ENCODE data around the gene DCAF11. TPM values are rescaled to one million over a fixed set of nuclear protein-coding genes. Genes with fewer than 3 reads are reported as not detected.
A peak's percentile ranks its signal among the peaks of the same experiment; 100 is the strongest.

DCAF11 gene
- total and polyA plus RNA-seq, 2 of the 13 experiments (the other 11 are each of a cell fraction or from before 2014, with no cell fraction given) = 150 to 257 TPM

DNA sequence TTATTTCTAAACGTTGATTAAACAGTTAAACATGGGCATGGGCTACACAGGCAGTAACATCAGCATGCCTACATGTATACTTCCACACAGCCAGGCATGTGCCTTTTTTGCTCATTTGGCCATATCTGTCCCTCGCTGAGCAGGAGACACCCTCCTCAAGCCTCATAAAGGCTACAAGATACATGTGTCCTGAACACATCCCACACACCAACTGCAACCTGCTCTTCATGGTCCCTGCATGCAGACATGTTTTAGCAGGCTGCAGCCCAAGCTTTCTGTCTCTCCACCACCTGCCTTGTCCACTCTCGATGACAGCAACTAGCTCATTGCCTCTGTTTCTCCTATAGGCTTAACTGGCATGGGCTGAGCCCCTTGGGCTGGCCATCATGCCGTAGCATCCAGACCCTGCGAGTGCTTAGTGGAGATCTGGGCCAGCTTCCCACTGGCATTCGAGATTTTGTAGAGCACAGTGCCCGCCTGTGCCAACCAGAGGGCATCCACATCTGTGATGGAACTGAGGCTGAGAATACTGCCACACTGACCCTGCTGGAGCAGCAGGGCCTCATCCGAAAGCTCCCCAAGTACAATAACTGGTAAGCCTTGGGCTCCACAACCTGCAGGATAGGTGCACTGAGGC is 17.9 kb upstream of the DCAF11 start (continued):
- 0 out of 2 replicates have a peak, but pooled peaks have one; percentile 45 for TF ChIP-seq CBX5 (CRISPR knock-in tag; IDR thresholded peaks at IDR 0.05; ENCODE audit: borderline replicate concordance)
- TF ChIP-seq NFE2 (CRISPR knock-in tag; IDR thresholded peaks at IDR 0.05) = no peak
- peak; percentile 95; the same call in 1 of the 2 replicates for TF ChIP-seq ZNF225 (CRISPR knock-in tag; IDR thresholded peaks at IDR 0.05)
- TF ChIP-seq, protein P1, sequence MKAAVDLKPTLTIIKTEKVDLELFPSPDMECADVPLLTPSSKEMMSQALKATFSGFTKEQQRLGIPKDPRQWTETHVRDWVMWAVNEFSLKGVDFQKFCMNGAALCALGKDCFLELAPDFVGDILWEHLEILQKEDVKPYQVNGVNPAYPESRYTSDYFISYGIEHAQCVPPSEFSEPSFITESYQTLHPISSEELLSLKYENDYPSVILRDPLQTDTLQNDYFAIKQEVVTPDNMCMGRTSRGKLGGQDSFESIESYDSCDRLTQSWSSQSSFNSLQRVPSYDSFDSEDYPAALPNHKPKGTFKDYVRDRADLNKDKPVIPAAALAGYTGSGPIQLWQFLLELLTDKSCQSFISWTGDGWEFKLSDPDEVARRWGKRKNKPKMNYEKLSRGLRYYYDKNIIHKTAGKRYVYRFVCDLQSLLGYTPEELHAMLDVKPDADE (CRISPR knock-in tag; IDR thresholded peaks at IDR 0.05) = no peak
- no peak for TF ChIP-seq NFYB (CRISPR knock-in tag; IDR thresholded peaks at IDR 0.05)
- TF ChIP-seq PLRG1 (conservative IDR thresholded peaks at IDR 0.05) = no peak
- no peak for TF ChIP-seq ZNF652 (CRISPR knock-in tag; IDR thresholded peaks at IDR 0.05; ENCODE audit: borderline replicate concordance, low read depth)
- TF ChIP-seq, protein P2, sequence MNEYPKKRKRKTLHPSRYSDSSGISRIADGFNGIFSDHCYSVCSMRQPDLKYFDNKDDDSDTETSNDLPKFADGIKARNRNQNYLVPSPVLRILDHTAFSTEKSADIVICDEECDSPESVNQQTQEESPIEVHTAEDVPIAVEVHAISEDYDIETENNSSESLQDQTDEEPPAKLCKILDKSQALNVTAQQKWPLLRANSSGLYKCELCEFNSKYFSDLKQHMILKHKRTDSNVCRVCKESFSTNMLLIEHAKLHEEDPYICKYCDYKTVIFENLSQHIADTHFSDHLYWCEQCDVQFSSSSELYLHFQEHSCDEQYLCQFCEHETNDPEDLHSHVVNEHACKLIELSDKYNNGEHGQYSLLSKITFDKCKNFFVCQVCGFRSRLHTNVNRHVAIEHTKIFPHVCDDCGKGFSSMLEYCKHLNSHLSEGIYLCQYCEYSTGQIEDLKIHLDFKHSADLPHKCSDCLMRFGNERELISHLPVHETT (CRISPR knock-in tag; conservative IDR thresholded peaks at IDR 0.05) = no peak
- TF ChIP-seq ZNF432 (CRISPR knock-in tag; IDR thresholded peaks at IDR 0.05; ENCODE audit: borderline replicate concordance) = no peak
- TF ChIP-seq, protein P3, sequence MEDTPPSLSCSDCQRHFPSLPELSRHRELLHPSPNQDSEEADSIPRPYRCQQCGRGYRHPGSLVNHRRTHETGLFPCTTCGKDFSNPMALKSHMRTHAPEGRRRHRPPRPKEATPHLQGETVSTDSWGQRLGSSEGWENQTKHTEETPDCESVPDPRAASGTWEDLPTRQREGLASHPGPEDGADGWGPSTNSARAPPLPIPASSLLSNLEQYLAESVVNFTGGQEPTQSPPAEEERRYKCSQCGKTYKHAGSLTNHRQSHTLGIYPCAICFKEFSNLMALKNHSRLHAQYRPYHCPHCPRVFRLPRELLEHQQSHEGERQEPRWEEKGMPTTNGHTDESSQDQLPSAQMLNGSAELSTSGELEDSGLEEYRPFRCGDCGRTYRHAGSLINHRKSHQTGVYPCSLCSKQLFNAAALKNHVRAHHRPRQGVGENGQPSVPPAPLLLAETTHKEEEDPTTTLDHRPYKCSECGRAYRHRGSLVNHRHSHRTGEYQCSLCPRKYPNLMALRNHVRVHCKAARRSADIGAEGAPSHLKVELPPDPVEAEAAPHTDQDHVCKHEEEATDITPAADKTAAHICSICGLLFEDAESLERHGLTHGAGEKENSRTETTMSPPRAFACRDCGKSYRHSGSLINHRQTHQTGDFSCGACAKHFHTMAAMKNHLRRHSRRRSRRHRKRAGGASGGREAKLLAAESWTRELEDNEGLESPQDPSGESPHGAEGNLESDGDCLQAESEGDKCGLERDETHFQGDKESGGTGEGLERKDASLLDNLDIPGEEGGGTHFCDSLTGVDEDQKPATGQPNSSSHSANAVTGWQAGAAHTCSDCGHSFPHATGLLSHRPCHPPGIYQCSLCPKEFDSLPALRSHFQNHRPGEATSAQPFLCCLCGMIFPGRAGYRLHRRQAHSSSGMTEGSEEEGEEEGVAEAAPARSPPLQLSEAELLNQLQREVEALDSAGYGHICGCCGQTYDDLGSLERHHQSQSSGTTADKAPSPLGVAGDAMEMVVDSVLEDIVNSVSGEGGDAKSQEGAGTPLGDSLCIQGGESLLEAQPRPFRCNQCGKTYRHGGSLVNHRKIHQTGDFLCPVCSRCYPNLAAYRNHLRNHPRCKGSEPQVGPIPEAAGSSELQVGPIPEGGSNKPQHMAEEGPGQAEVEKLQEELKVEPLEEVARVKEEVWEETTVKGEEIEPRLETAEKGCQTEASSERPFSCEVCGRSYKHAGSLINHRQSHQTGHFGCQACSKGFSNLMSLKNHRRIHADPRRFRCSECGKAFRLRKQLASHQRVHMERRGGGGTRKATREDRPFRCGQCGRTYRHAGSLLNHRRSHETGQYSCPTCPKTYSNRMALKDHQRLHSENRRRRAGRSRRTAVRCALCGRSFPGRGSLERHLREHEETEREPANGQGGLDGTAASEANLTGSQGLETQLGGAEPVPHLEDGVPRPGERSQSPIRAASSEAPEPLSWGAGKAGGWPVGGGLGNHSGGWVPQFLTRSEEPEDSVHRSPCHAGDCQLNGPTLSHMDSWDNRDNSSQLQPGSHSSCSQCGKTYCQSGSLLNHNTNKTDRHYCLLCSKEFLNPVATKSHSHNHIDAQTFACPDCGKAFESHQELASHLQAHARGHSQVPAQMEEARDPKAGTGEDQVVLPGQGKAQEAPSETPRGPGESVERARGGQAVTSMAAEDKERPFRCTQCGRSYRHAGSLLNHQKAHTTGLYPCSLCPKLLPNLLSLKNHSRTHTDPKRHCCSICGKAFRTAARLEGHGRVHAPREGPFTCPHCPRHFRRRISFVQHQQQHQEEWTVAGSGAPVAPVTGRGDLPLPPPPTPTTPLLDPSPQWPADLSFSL (CRISPR knock-in tag; IDR thresholded peaks at IDR 0.05) = no peak
- no peak for TF ChIP-seq ZNF530 (CRISPR knock-in tag; IDR thresholded peaks at IDR 0.05; ENCODE audit: low read depth)
- TF ChIP-seq, protein P4, sequence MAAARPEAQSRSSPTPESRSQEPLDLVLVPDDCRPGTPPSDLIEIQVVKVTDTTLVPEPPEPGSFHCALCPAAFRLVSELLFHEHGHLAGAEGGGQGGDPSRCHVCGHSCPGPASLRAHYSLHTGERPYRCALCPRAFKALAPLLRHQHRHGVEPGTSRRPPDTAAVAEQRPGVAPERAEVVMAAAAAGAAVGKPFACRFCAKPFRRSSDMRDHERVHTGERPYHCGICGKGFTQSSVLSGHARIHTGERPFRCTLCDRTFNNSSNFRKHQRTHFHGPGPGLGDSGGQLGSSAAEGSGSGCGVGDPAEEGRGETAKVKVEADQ (CRISPR knock-in tag; IDR thresholded peaks at IDR 0.05; ENCODE audit: borderline replicate concordance) = no peak
- TF ChIP-seq ZNF772 (CRISPR knock-in tag; IDR thresholded peaks at IDR 0.05) = no peak; the same call in 1 of the 2 replicates
- TF ChIP-seq, protein P5, sequence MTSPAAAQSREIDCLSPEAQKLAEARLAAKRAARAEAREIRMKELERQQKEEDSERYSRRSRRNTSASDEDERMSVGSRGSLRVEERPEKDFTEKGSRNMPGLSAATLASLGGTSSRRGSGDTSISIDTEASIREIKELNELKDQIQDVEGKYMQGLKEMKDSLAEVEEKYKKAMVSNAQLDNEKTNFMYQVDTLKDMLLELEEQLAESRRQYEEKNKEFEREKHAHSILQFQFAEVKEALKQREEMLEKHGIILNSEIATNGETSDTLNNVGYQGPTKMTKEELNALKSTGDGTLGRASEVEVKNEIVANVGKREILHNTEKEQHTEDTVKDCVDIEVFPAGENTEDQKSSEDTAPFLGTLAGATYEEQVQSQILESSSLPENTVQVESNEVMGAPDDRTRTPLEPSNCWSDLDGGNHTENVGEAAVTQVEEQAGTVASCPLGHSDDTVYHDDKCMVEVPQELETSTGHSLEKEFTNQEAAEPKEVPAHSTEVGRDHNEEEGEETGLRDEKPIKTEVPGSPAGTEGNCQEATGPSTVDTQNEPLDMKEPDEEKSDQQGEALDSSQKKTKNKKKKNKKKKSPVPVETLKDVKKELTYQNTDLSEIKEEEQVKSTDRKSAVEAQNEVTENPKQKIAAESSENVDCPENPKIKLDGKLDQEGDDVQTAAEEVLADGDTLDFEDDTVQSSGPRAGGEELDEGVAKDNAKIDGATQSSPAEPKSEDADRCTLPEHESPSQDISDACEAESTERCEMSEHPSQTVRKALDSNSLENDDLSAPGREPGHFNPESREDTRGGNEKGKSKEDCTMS (CRISPR knock-in tag; conservative IDR thresholded peaks at IDR 0.05) = no peak; the same call in 1 of the 2 replicates
- TF ChIP-seq NR2F6 (IDR thresholded peaks at IDR 0.05) = no peak
- TF ChIP-seq NR2F6 (CRISPR knock-in tag; IDR thresholded peaks at IDR 0.05) = no peak
- TF ChIP-seq ZEB1 (IDR thresholded peaks at IDR 0.05; ENCODE audit: insufficient replicate concordance, low read depth) = no peak
- no peak for TF ChIP-seq BRCA1 (CRISPR knock-in tag; IDR thresholded peaks at IDR 0.05)
- no peak for TF ChIP-seq IRF2 (CRISPR knock-in tag; IDR thresholded peaks at IDR 0.05)
